ENCODE results near the gene BIN1.

BIN1 gene

GRCh38 chr2:127106991-127107621 is at the start of gene BIN1:
TSS of gene BIN1 (minus strand) at chr2:127107154. CDS start at chr2:127106943, 211 bp downstream.
- POLR2A ChIA-PET, result no interaction called here
- CTCF ChIA-PET, result interaction anchor here (0.9 to 2.2 kb wide), 2 partner anchors 12 to 31 kb away, joined by 3 to 10 read pairs; no protein-coding TSS in a partner anchor
- no peak for TF ChIP-seq CTCF (IDR thresholded peaks at IDR 0.05; ENCODE audit: control extremely low read depth, extremely low read depth, low read depth, missing control alignments)
- peak; percentile 88 for DNase-seq (ENCODE audit: extremely low spot score)

GRCh38 chr2:127155947-127156346 is 49.0 kb upstream of the BIN1 start:
- CTCF ChIA-PET, result interaction anchor here (1.0 kb wide), 1 partner anchor 10 kb away, joined by 3 read pairs; no protein-coding TSS in a partner anchor

GRCh38 chr2:127155028-127155581 is 48.2 kb upstream of the BIN1 start:
- no peak for DNase-seq (ENCODE audit: extremely low spot score)
- no peak for TF ChIP-seq CTCF (IDR thresholded peaks at IDR 0.05; ENCODE audit: control extremely low read depth, extremely low read depth, low read depth, missing control alignments)
- ChIA-PET POLR2A (no interaction called here), CTCF (interaction anchor here (0.7 to 2.6 kb wide), 3 partner anchors 11 to 1426 kb away, joined by 3 to 8 read pairs (median 3); no protein-coding TSS in a partner anchor)

More at GRCh38 chr2:127155947-127156346, 49.0 kb upstream of the BIN1 start:
- TF ChIP-seq CTCF (IDR thresholded peaks at IDR 0.05; ENCODE audit: control extremely low read depth, extremely low read depth, low read depth, missing control alignments), result no peak
- POLR2A ChIA-PET, result no interaction called here
- no peak for DNase-seq (ENCODE audit: extremely low spot score)

- POLR2A ChIA-PET, result no interaction called here
- no peak for TF ChIP-seq CTCF (IDR thresholded peaks at IDR 0.05; ENCODE audit: control extremely low read depth, extremely low read depth, low read depth, missing control alignments)
- DNase-seq (ENCODE audit: extremely low spot score), result no peak
- CTCF ChIA-PET, result interaction anchor here (0.7 to 2.6 kb wide), 5 partner anchors 12 to 1425 kb away, joined by 3 to 8 read pairs (median 3); no protein-coding TSS in a partner anchor
These were observed 47.4 kb upstream of the BIN1 start for GRCh38 chr2:127154396-127154795.

GRCh38 chr2:127153691-127154158 is 46.8 kb upstream of the BIN1 start:
- POLR2A ChIA-PET, result no interaction called here
- TF ChIP-seq CTCF (IDR thresholded peaks at IDR 0.05; ENCODE audit: control extremely low read depth, extremely low read depth, low read depth, missing control alignments), result no peak
- CTCF ChIA-PET, result interaction anchor here (0.8 to 2.6 kb wide), 3 partner anchors 12 to 182 kb away, joined by 3 to 8 read pairs (median 3); no protein-coding TSS in a partner anchor
- DNase-seq (ENCODE audit: extremely low spot score), result no peak

- CTCF ChIA-PET, result no interaction called here
- POLR2A ChIA-PET, result no interaction called here
- no peak for DNase-seq (ENCODE audit: extremely low spot score)
- no peak for TF ChIP-seq CTCF (IDR thresholded peaks at IDR 0.05; ENCODE audit: control extremely low read depth, extremely low read depth, low read depth, missing control alignments)
These were observed 44.0 kb upstream of the BIN1 start for GRCh38 chr2:127150996-127151395.
